T-cell (primary cell): Measurements from ENCODE around the gene RIMKLB. TPM values are rescaled to one million over a fixed set of nuclear protein-coding genes. Genes with fewer than 3 reads are reported as not detected.
"Not testable (repeated sequence)": the region's sequence is repeated elsewhere in the genome, so short reads cannot be mapped to it uniquely, and the experiment has no call there.

ENCODE experiments used
- ATAC-seq, 4 experiments: fragments of 200-7000 bp in 3 of 4; fragments of 150-1000 bp in 1 of 4; cut with Tn5 transposase; replicated peaks in 1 of 4; 1 replicate in 3 of 4; 2 replicates in 1 of 4; pipeline ENCODE4 v1.10.0; 2021; ENCODE audit warnings: moderate library complexity in 3 of 4, mild to moderate bottlenecking in 2 of 4, moderate number of reproducible peaks in 1 of 4
- CTCF ChIA-PET, 2 donors: fragments of 300-600 bp; sonication (Branson Sonifier 250); formaldehyde crosslinking; loops; one replicate each; lab custom pipeline; 2022; ENCODE audit warnings: antibody characterized with exemption in 2 of 2; lab: Charles Lee
- POLR2A ChIA-PET, 2 donors: fragments of 300-600 bp; sonication (Branson Sonifier 250); formaldehyde crosslinking; loops; one replicate each; lab custom pipeline; 2022; ENCODE audit warnings: antibody characterized with exemption in 2 of 2; lab: Charles Lee
- DNase-seq, 35 experiments: peaks; one replicate each; pipeline versions ENCODE4 v3.0.0 to v3.0.0-alpha.2; 2013 to 2023
- H3K27ac ChIP-seq: one replicate; pipeline ENCODE4 v1.5.1; 2013; ENCODE audit warnings: low read length
- H3K27me3 ChIP-seq, 2 experiments: replicated peaks in 1 of 2; 1 replicate in 1 of 2; 2 replicates in 1 of 2; pipeline versions ENCODE4 v1.6.1 to v1.7.0; 2013; ENCODE audit warnings: low read length in 1 of 2, mixed read lengths in 1 of 2; ENCODE audit not compliant: control insufficient read depth in 2 of 2, insufficient read depth in 2 of 2; ENCODE audit errors: extremely low read depth in 1 of 2
- H3K36me3 ChIP-seq, 2 donors: 1 replicate in 1 of 2; 2 replicates in 1 of 2; pipeline versions ENCODE4 v1.6.1 to v1.7.0; 2013; ENCODE audit warnings: low read length in 1 of 2; ENCODE audit not compliant: control insufficient read depth in 2 of 2, insufficient read depth in 1 of 2; ENCODE audit errors: extremely low read depth in 1 of 2
- H3K4me1 ChIP-seq, 2 experiments: 1 replicate in 1 of 2; 2 replicates in 1 of 2; pipeline versions ENCODE4 v1.6.1 to v1.7.0; 2013; ENCODE audit warnings: low read length in 2 of 2, mixed read lengths in 1 of 2; ENCODE audit not compliant: insufficient read depth in 2 of 2, control insufficient read depth in 1 of 2; ENCODE audit errors: extremely low read depth in 1 of 2
- H3K4me3 ChIP-seq, 2 donors: 1 replicate in 1 of 2; 2 replicates in 1 of 2; pipeline versions ENCODE4 v1.5.1 to v1.7.0; 2013; ENCODE audit warnings: mild to moderate bottlenecking in 2 of 2, low read length in 1 of 2, moderate library complexity in 1 of 2; ENCODE audit not compliant: control insufficient read depth in 1 of 2; ENCODE audit errors: extremely low read depth in 1 of 2
- H3K9me3 ChIP-seq: 2 replicates; pipeline ENCODE4 v1.7.0; 2013
- H3K27ac Mint-ChIP-seq, 2 donors: one replicate each; pipeline ENCODE4 v1.8.0; 2020 to 2021; ENCODE audit warnings: mild to moderate bottlenecking in 2 of 2, mixed read lengths in 2 of 2
- H3K27me3 Mint-ChIP-seq, 2 donors: one replicate each; pipeline ENCODE4 v1.8.0; 2021 to 2022; ENCODE audit warnings: mixed read lengths in 2 of 2
- H3K36me3 Mint-ChIP-seq: one replicate; pipeline ENCODE4 v1.8.0; 2021; ENCODE audit warnings: mixed read lengths
- H3K4me1 Mint-ChIP-seq, 3 donors: one replicate each; pipeline ENCODE4 v1.8.0; 2020 to 2022; ENCODE audit warnings: mixed read lengths in 3 of 3, mild to moderate bottlenecking in 1 of 3
- H3K4me3 Mint-ChIP-seq, 3 donors: one replicate each; pipeline ENCODE4 v1.8.0; 2020 to 2022; ENCODE audit warnings: mild to moderate bottlenecking in 3 of 3, mixed read lengths in 3 of 3, moderate library complexity in 3 of 3
- H3K9me3 Mint-ChIP-seq, 3 donors: one replicate each; pipeline ENCODE4 v1.8.0; 2020 to 2022; ENCODE audit warnings: mixed read lengths in 3 of 3
- WGBS: methylation state at CpG from one replicate; pipeline ENCODE4 v1.1.5; 2013; ENCODE audit warnings: missing lambda C conversion rate; ENCODE audit not compliant: insufficient coverage; 5-methylcytosine and 5-hydroxymethylcytosine counted together
- total RNA-seq, 35 experiments: library from RNA in 6 of 35; stranded (reverse) in 6 of 35; fragments of 120-200 nt in 1 of 35; gene quantifications; one replicate each; pipeline versions ENCODE4 v1.2.1 to v1.2.4 and lab custom pipeline; 2013 to 2026

RIMKLB gene
- total RNA-seq, 5 donors from 2014 or later (not counting 1 experiment from before 2014, with no cell fraction given), result 14.3 to 28.0 (median 23.0) TPM

DNA sequence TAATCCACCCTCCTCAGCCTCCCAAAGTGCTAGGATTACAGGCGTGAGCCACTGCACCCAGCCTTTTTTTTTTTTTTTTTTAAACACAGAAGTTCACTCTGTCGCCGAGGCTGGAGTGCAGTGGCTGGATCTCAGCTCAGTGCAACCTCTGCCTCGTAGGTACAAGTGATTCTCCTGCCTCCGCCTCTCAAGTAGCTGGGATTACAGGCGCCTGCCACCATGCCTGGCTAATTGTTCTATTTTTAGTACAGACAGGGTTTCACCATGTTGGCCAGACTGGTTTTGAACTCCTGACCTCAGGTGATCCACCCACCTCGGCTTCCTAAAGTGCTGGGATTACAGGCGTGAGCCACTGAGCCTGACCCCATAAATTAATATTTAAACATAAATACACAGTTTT lies 47.8 kb downstream of the RIMKLB start:
- H3K4me3 ChIP-seq, DNase-seq, ATAC-seq, H3K36me3 ChIP-seq, H3K4me3 Mint-ChIP-seq, H3K27me3 Mint-ChIP-seq, H3K9me3 ChIP-seq, H3K27ac Mint-ChIP-seq, CTCF ChIA-PET, H3K27ac ChIP-seq, H3K4me1 ChIP-seq, H3K27me3 ChIP-seq, H3K4me1 Mint-ChIP-seq, H3K9me3 Mint-ChIP-seq: not testable (repeated sequence)
- POLR2A ChIA-PET, result interaction anchor here (0.6 to 0.7 kb wide), 2 partner anchors 9 to 129 kb away, joined by 3 read pairs; no protein-coding TSS in a partner anchor
- 83% methylated on average over 2 of the region's 8 CpGs for WGBS
- peaks cover 26% of the 10 kb centered on the region for H3K36me3 Mint-ChIP-seq

DNA sequence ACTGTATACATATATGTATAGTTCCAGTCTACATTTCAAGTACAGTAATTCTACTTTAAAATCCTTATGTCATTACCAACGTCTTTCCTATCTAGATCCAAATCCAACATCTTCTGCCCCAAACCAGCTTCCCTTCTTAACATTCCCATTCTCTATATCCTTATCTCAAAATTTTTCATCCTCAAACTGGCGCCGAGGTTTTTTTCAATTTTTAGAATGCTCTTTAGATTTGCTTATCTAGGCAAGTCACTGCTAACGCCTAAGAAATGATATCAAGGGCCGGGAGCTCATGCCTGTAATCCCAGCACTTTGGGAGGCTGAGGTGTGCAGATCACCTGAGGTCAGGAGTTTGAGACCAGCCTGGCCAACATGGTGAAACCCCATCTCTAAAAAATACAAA lies 48.3 kb downstream of the RIMKLB start:
- Histone ChIP-seq H3K36me3 (no peaks in the 10 kb centered on the region), H3K27ac (no peak overlapping the region), H3K4me1 (no peaks in the 10 kb centered on the region), H3K9me3 (no peaks in the 10 kb centered on the region), H3K27me3 (no peaks in the 10 kb centered on the region), H3K4me3 (no peak overlapping the region)
- H3K9me3 Mint-ChIP-seq, result no peaks in the 10 kb centered on the region
- POLR2A ChIA-PET, result interaction anchor here in 1 of 2 donors (0.6 kb wide), 1 partner anchor 129 kb away, joined by 3 read pairs; no protein-coding TSS in a partner anchor
- 86% methylated on average over 1 of the region's 5 CpGs for WGBS
- no peaks in the 10 kb centered on the region for H3K4me1 Mint-ChIP-seq
- CTCF ChIA-PET, result no interaction called here
- H3K36me3 Mint-ChIP-seq, result peaks cover 28% of the 10 kb centered on the region
- H3K27ac Mint-ChIP-seq, result no peak overlapping the region
- DNase-seq (no peak), ATAC-seq (no peak)
- H3K27me3 Mint-ChIP-seq, result no peaks in the 10 kb centered on the region
- H3K4me3 Mint-ChIP-seq, result no peak overlapping the region

DNA sequence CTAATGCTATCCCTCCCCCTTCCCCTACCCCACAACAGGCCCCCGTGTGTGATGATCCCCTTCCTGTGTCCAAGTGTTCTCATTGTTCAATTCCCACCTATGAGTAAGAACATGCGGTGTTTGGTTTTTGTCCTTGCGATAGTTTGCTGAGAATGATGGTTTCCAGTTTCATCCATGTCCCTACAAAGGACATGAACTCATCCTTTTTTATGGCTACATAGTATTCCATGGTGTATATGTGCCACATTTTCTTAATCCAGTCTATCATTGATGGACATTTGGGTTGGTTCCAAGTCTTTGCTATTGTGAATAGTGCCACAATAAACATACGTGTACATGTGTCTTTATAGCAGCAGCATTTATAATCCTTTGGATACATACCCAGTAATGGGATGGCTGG lies 62.3 kb downstream of the RIMKLB start:
- H3K4me1 Mint-ChIP-seq, H3K4me1 ChIP-seq, H3K27me3 ChIP-seq, DNase-seq, ATAC-seq, H3K27me3 Mint-ChIP-seq, H3K27ac Mint-ChIP-seq, POLR2A ChIA-PET, H3K36me3 ChIP-seq, H3K9me3 Mint-ChIP-seq, CTCF ChIA-PET, H3K4me3 Mint-ChIP-seq, H3K9me3 ChIP-seq, H3K27ac ChIP-seq, H3K4me3 ChIP-seq: not testable (repeated sequence)
- H3K36me3 Mint-ChIP-seq, result peaks cover 45% of the 10 kb centered on the region
- no CpG with 5 or more reads among the region's 4 CpGs for WGBS

DNA sequence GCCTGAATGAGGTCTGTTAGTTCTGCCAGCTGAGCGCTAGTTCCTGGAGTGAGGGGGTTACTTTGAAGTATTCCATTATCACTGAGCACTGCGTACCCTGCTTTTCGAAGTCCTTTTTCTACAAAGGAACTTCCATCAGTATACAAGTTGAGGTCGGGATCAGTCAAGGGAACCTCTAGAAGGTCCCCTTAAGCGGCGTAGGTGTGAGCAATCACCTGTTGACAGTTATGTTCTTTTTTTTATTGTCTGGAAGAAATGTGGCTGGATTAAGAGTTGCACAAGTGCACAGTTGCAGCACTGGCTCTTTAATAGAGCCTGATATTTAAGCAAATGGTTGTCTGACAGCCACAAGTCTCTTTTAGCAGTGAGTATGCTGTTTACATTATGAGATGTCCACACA lies 64.9 kb downstream of the RIMKLB start:
- POLR2A ChIA-PET, result not testable (repeated sequence)
- 100% methylated on average over 2 of the region's 6 CpGs for WGBS

DNA sequence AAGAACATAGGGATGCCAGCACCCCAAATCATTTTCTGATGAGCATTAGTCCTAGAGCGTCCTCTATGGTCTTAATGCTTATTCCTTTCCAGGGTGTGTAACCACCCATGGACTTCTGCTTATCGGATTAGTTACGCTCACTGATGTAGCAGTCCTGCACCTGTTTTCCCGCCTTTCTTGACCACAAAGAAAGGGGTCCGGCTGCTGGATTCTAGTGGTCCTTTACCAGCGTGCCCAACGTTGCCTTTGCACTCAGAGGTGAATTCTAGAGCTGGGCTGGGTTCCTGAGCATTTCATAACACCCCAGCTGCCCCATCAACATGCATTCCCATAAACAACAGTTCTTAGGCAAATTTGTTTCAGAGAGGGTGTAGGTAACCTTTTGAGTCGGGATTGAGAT lies 68.3 kb downstream of the RIMKLB start:
- H3K9me3 ChIP-seq, CTCF ChIA-PET, H3K27me3 Mint-ChIP-seq, H3K9me3 Mint-ChIP-seq, ATAC-seq, H3K4me1 Mint-ChIP-seq, H3K27me3 ChIP-seq, H3K27ac ChIP-seq, H3K4me3 Mint-ChIP-seq, H3K36me3 ChIP-seq, DNase-seq, H3K4me1 ChIP-seq, POLR2A ChIA-PET, H3K27ac Mint-ChIP-seq, H3K4me3 ChIP-seq: not testable (repeated sequence)
- WGBS, result 89% methylated on average over 7 of the region's 8 CpGs
- H3K36me3 Mint-ChIP-seq, result peaks cover 20% of the 10 kb centered on the region

More for the DNA sequence above, 64.9 kb downstream of the RIMKLB start:
- H3K4me1 Mint-ChIP-seq, H3K27me3 ChIP-seq, H3K36me3 ChIP-seq, H3K27ac Mint-ChIP-seq, H3K4me3 Mint-ChIP-seq, H3K4me3 ChIP-seq, H3K27ac ChIP-seq, ATAC-seq, CTCF ChIA-PET, H3K9me3 ChIP-seq, H3K27me3 Mint-ChIP-seq, H3K4me1 ChIP-seq, H3K9me3 Mint-ChIP-seq, DNase-seq: not testable (repeated sequence)
- H3K36me3 Mint-ChIP-seq, result peaks cover 37% of the 10 kb centered on the region

DNA sequence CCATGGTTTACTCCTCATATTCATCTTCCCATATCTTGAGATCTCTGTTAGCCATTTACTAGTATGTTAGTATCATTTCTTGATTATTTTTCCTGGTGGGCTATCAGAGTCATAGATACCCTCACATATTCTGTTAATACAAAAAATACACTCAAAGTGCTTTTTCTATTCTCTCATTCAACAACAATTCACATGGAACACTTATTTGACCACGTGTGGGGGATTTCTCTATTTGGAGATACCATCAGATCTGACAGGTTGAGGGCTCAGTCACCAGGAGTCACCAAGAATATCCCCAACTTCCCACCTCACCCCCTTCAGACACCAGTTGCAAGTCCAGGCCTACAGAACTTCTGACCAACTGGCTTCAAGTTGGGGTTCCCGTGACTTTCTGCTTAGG lies 72.7 kb downstream of the RIMKLB start:
- Mint-ChIP-seq H3K36me3 (peaks cover 35% of the 10 kb centered on the region), H3K27me3 (no peaks in the 10 kb centered on the region), H3K9me3 (no peaks in the 10 kb centered on the region), H3K27ac (no peak overlapping the region), H3K4me3 (no peak overlapping the region), H3K4me1 (peaks cover 0 to 2% (median 0%) of the 10 kb centered on the region in 3 donors)
- no CpG with 5 or more reads among the region's 2 CpGs for WGBS
- no peak overlapping the region for H3K27ac ChIP-seq
- no peaks in the 10 kb centered on the region for H3K27me3 ChIP-seq
- H3K4me3 ChIP-seq, result no peak overlapping the region
- peaks cover 4 to 5% of the 10 kb centered on the region in 2 donors for H3K36me3 ChIP-seq
- ATAC-seq (no peak), DNase-seq (no peak)
- no peaks in the 10 kb centered on the region for H3K4me1 ChIP-seq
- ChIA-PET POLR2A (no interaction called here), CTCF (no interaction called here)
- no peaks in the 10 kb centered on the region for H3K9me3 ChIP-seq

DNA sequence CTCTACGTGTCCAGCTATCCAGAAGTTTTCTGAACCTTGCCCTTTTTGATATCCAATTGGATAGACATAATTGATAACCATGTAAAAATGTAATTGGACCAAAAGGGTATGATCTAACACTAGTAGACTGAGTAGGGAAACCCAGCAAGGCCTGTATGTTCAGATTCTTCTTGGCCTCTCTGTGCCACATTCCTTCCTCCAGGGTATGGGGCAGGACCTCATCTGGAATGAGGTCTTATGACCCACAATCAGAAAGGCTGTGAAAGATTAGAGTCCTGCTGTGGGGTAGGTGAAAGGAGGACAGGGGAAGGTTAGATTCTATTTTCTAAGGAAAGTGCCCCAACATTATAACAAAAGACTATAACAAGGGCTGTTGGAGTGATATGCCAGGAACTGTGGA lies 73.3 kb downstream of the RIMKLB start:
- POLR2A ChIA-PET, result no interaction called here
- H3K9me3 ChIP-seq, result no peaks in the 10 kb centered on the region
- peaks cover 38% of the 10 kb centered on the region for H3K36me3 Mint-ChIP-seq
- no peak overlapping the region for H3K4me3 ChIP-seq
- H3K36me3 ChIP-seq, result peaks cover 4 to 5% of the 10 kb centered on the region in 2 donors
- no peak overlapping the region for H3K4me3 Mint-ChIP-seq
- no peaks in the 10 kb centered on the region for H3K27me3 ChIP-seq
- no peaks in the 10 kb centered on the region for H3K27me3 Mint-ChIP-seq
- no peak overlapping the region for H3K27ac Mint-ChIP-seq
- H3K9me3 Mint-ChIP-seq, result no peaks in the 10 kb centered on the region
- no peak overlapping the region for H3K27ac ChIP-seq
- no peaks in the 10 kb centered on the region for H3K4me1 ChIP-seq
- WGBS, result no CpG with 5 or more reads among the region's 1 CpG
- H3K4me1 Mint-ChIP-seq, result peaks cover 0 to 2% (median 0%) of the 10 kb centered on the region in 3 donors
- CTCF ChIA-PET, result no interaction called here
- DNase-seq (no peak), ATAC-seq (no peak)
